HG02678 (cell line): ENCODE data around the gene SVIP.

Experiments used
- ATAC-seq: cut with Tn5 transposase; IDR thresholded peaks from one replicate; pipeline ENCODE4 v1.9.1; 2021; ENCODE audit warnings: mild to moderate bottlenecking, moderate library complexity; ENCODE audit not compliant: unreplicated experiment

SVIP gene

GRCh38 chr11:22829231-22830081 lies at the start of gene SVIP:
TSS of gene SVIP (minus strand) at chr11:22829801. CDS start at chr11:22829748, 53 bp downstream.
- ATAC-seq: peak; percentile 92

- no peak for ATAC-seq
Observed at GRCh38 chr11:22878604-22879003, 49.0 kb upstream of the SVIP start.

- ATAC-seq: no peak
Observed at GRCh38 chr11:22878039-22878438, 48.4 kb upstream of the SVIP start.

- peak; percentile 98 for ATAC-seq
Observed at GRCh38 chr11:22875869-22876473, 46.4 kb upstream of the SVIP start.

GRCh38 chr11:22869325-22869724 lies 39.7 kb upstream of the SVIP start:
- peak; percentile 42 for ATAC-seq

GRCh38 chr11:22860241-22860640 lies 30.6 kb upstream of the SVIP start, which contains the start of gene CCDC179:
TSS of gene CCDC179 (minus strand) at chr11:22860474. CDS start at chr11:22860421, 53 bp downstream.
- no peak for ATAC-seq

- no peak for ATAC-seq
Observed at GRCh38 chr11:22859756-22860155, 30.2 kb upstream of the SVIP start.

GRCh38 chr11:22851477-22851876 lies 21.9 kb upstream of the SVIP start:
- ATAC-seq: no peak

- no peak for ATAC-seq
Observed at GRCh38 chr11:22846726-22847125, 17.1 kb upstream of the SVIP start.

- ATAC-seq: no peak
Observed at GRCh38 chr11:22832315-22833015, 2.9 kb upstream of the SVIP start.

GRCh38 chr11:22830082-22830414 lies 447 bp upstream of the SVIP start:
- no peak for ATAC-seq

GRCh38 chr11:22828373-22828772 lies 1.2 kb downstream of the SVIP start:
- ATAC-seq: no peak

- ATAC-seq: no peak
Observed at GRCh38 chr11:22822203-22822602, 7.4 kb downstream of the SVIP start.

- no peak for ATAC-seq
Observed at GRCh38 chr11:22809893-22810292, 19.7 kb downstream of the SVIP start.

GRCh38 chr11:22808571-22809197 lies 20.9 kb downstream of the SVIP start:
- ATAC-seq: peak; percentile 32

- ATAC-seq: peak; percentile 93
Observed at GRCh38 chr11:22807855-22808570, 21.6 kb downstream of the SVIP start.

- ATAC-seq: no peak
Observed at GRCh38 chr11:22807391-22807790, 22.2 kb downstream of the SVIP start.

- ATAC-seq: no peak
Observed at GRCh38 chr11:22802861-22803260, 26.7 kb downstream of the SVIP start.

- ATAC-seq: no peak
Observed at GRCh38 chr11:22800482-22800881, 29.1 kb downstream of the SVIP start.

- no peak for ATAC-seq
Observed at GRCh38 chr11:22798901-22799300, 30.7 kb downstream of the SVIP start.

GRCh38 chr11:22797047-22797446 lies 32.6 kb downstream of the SVIP start:
- no peak for ATAC-seq
